ENCODE results near the gene PLPP4. TPM values are rescaled to one million over a fixed set of nuclear protein-coding genes. Genes with fewer than 3 reads are reported as not detected.

PLPP4 gene
- total RNA-seq, 1 donor from 2014 or later: 2.0 TPM

DNA sequence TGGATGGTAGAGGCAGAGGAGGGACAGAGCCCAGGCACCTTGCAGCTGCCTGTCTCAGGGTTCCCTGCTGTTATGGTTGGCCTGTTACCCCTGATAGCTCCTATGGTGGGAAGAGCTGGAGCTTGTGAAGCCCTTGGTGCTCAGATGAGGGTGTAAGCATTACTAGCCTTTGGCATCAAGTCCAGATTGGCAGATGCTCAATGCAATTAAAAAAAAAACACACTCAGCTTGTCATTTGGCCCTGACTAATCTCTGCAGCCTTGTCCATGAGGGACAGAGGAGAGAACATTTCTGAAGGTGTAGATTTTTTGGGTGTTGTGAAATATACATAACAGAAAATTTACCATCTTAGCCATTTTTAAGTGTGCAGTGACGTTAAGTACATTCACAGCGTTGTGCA, 86.3 kb downstream of the PLPP4 start:
- no peaks in the 10 kb centered on the region for H3K27me3 Mint-ChIP-seq (ENCODE audit: unreplicated experiment)
- no peak for DNase-seq (ENCODE audit: extremely low spot score, unreplicated experiment)
- H3K27ac Mint-ChIP-seq (ENCODE audit: unreplicated experiment): no peak overlapping the region
- TF ChIP-seq, protein P1, sequence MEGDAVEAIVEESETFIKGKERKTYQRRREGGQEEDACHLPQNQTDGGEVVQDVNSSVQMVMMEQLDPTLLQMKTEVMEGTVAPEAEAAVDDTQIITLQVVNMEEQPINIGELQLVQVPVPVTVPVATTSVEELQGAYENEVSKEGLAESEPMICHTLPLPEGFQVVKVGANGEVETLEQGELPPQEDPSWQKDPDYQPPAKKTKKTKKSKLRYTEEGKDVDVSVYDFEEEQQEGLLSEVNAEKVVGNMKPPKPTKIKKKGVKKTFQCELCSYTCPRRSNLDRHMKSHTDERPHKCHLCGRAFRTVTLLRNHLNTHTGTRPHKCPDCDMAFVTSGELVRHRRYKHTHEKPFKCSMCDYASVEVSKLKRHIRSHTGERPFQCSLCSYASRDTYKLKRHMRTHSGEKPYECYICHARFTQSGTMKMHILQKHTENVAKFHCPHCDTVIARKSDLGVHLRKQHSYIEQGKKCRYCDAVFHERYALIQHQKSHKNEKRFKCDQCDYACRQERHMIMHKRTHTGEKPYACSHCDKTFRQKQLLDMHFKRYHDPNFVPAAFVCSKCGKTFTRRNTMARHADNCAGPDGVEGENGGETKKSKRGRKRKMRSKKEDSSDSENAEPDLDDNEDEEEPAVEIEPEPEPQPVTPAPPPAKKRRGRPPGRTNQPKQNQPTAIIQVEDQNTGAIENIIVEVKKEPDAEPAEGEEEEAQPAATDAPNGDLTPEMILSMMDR (IDR thresholded peaks at IDR 0.05): no peak
- H3K4me3 Mint-ChIP-seq (ENCODE audit: unreplicated experiment): no peak overlapping the region
- H3K36me3 Mint-ChIP-seq (ENCODE audit: unreplicated experiment): no peaks in the 10 kb centered on the region
- no peaks in the 10 kb centered on the region for H3K4me1 Mint-ChIP-seq (ENCODE audit: unreplicated experiment)
- H3K9me3 Mint-ChIP-seq (ENCODE audit: unreplicated experiment): peaks cover 2% of the 10 kb centered on the region

DNA sequence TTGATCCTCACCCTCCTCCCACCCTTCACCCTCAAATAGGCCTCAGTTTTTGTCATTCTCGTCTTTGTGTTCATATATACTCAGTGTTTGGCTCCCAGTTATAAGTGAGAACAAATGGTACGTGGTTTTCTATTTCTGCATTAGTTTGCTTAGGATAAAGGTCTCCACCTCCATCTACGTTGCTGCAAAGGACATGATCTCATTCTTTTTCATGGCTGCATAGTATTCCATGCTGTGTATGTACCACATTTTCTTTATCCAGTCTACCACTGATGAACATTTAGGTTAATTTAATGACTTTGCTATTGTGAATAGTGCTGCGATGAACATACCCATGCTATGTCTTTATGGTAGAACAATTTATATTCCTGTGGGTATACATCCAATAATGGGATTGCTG, 91.2 kb downstream of the PLPP4 start:
- Mint-ChIP-seq H3K36me3 (ENCODE audit: unreplicated experiment) (no peaks in the 10 kb centered on the region), H3K27me3 (ENCODE audit: unreplicated experiment) (no peaks in the 10 kb centered on the region), H3K4me3 (ENCODE audit: unreplicated experiment) (no peak overlapping the region), H3K27ac (ENCODE audit: unreplicated experiment) (no peak overlapping the region), H3K4me1 (ENCODE audit: unreplicated experiment) (no peaks in the 10 kb centered on the region), H3K9me3 (ENCODE audit: unreplicated experiment) (peaks cover 5% of the 10 kb centered on the region)
- TF ChIP-seq, protein P1 (IDR thresholded peaks at IDR 0.05): no peak
- no peak for DNase-seq (ENCODE audit: extremely low spot score, unreplicated experiment)

DNA sequence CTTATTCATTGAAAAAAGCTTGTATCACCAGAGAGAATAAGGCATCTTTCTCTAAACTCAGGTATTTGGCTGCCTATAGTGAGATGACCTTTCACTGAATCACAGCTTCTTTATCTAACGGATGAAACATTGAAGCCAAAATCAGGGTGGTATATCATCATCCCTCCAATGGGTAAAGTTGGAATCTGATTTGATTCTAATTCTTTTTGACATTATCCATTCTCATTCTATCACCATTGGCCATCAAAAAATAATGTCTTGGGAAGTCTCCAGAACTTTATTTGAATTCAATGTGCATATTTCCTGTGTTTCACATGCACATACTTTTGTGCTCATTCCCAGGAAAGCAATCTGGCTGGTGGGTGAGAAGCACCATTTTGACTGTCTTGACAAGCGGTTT, 95.2 kb downstream of the PLPP4 start:
- H3K4me3 Mint-ChIP-seq (ENCODE audit: unreplicated experiment): no peak overlapping the region
- TF ChIP-seq, protein P1 (IDR thresholded peaks at IDR 0.05): no peak
- DNase-seq (ENCODE audit: extremely low spot score, unreplicated experiment): no peak
- no peaks in the 10 kb centered on the region for H3K27me3 Mint-ChIP-seq (ENCODE audit: unreplicated experiment)
- peaks cover 8% of the 10 kb centered on the region for H3K4me1 Mint-ChIP-seq (ENCODE audit: unreplicated experiment)
- no peak overlapping the region for H3K27ac Mint-ChIP-seq (ENCODE audit: unreplicated experiment)
- peaks cover 14% of the 10 kb centered on the region for H3K9me3 Mint-ChIP-seq (ENCODE audit: unreplicated experiment)
- H3K36me3 Mint-ChIP-seq (ENCODE audit: unreplicated experiment): no peaks in the 10 kb centered on the region

DNA sequence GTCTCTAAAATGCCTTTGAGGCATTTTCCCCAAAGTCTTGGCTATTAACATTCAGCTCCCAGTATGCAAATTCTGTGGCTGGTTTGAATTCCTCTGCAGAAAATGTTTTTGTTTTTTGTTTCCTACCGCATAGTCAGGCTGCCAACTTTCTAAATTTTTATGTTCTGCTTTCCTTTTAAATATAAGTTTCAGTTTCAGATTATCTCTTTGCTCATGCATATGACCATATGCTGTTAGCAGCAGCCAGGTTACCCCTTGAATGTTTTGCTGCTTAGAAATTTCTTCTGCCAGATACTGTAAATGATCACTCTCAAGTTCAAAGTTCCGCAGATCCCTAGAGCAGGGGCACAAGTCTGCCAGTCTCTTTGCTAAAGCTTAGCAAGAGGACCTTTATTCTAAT, 96.9 kb downstream of the PLPP4 start:
- Mint-ChIP-seq H3K27me3 (ENCODE audit: unreplicated experiment) (no peaks in the 10 kb centered on the region), H3K4me3 (ENCODE audit: unreplicated experiment) (no peak overlapping the region), H3K4me1 (ENCODE audit: unreplicated experiment) (peaks cover 9% of the 10 kb centered on the region), H3K27ac (ENCODE audit: unreplicated experiment) (no peak overlapping the region), H3K9me3 (ENCODE audit: unreplicated experiment) (peaks cover 9% of the 10 kb centered on the region), H3K36me3 (ENCODE audit: unreplicated experiment) (no peaks in the 10 kb centered on the region)
- no peak for DNase-seq (ENCODE audit: extremely low spot score, unreplicated experiment)
- TF ChIP-seq, protein P1 (IDR thresholded peaks at IDR 0.05): no peak

GRCh38 chr10:120555436-120555835, 98.4 kb downstream of the PLPP4 start:
- H3K27ac Mint-ChIP-seq (ENCODE audit: unreplicated experiment): no peak overlapping the region
- H3K36me3 Mint-ChIP-seq (ENCODE audit: unreplicated experiment): no peaks in the 10 kb centered on the region
- H3K4me3 Mint-ChIP-seq (ENCODE audit: unreplicated experiment): no peak overlapping the region
- peaks cover 9% of the 10 kb centered on the region for H3K4me1 Mint-ChIP-seq (ENCODE audit: unreplicated experiment)
- peaks cover 9% of the 10 kb centered on the region for H3K9me3 Mint-ChIP-seq (ENCODE audit: unreplicated experiment)
- no peaks in the 10 kb centered on the region for H3K27me3 Mint-ChIP-seq (ENCODE audit: unreplicated experiment)
- TF ChIP-seq, protein P1 (IDR thresholded peaks at IDR 0.05): no peak
- DNase-seq (ENCODE audit: extremely low spot score, unreplicated experiment): no peak

Data from osteocyte (in vitro differentiated cells).